Smooth muscle cell (in vitro differentiated cells): ENCODE measurements around the gene MIA2. TPM values are rescaled to one million over a fixed set of nuclear protein-coding genes. Genes with fewer than 3 reads are reported as not detected.
"Not testable (repeated sequence)": the region's sequence is repeated elsewhere in the genome, so short reads cannot be mapped to it uniquely, and the experiment has no call there.

Source experiments
- DNase-seq: peaks from one replicate; lab custom pipeline; 2025; ENCODE audit not compliant: unreplicated experiment; lab: John Stamatoyannopoulos, UW
- H2AFZ ChIP-seq: fragments of 200-600 bp; sonication (generic); 2 replicates; pipeline ENCODE4 v1.6.0; 2016; ENCODE audit warnings: antibody characterized with exemption, low read depth, mild to moderate bottlenecking
- H3F3A ChIP-seq: fragments of 200-600 bp; sonication (generic); 2 replicates; pipeline ENCODE4 v1.6.0; 2017; ENCODE audit warnings: antibody characterized with exemption, low read depth
- H3K27ac ChIP-seq: fragments of 200-600 bp; sonication (generic); 2 replicates; pipeline ENCODE4 v1.5.1; 2016; ENCODE audit warnings: low read depth, mild to moderate bottlenecking
- H3K27me3 ChIP-seq: fragments of 200-600 bp; sonication (generic); 2 replicates; pipeline ENCODE4 v1.6.1; 2016; ENCODE audit warnings: low read depth, mild to moderate bottlenecking
- H3K36me3 ChIP-seq: fragments of 200-600 bp; sonication (generic); 2 replicates; pipeline ENCODE4 v1.5.1; 2016; ENCODE audit warnings: low read depth
- H3K4me1 ChIP-seq: fragments of 200-600 bp; sonication (generic); 2 replicates; pipeline ENCODE4 v1.5.1; 2016; ENCODE audit warnings: low read depth
- H3K4me2 ChIP-seq: fragments of 200-600 bp; sonication (generic); 2 replicates; pipeline ENCODE4 v1.6.0; 2016; ENCODE audit warnings: mild to moderate bottlenecking
- H3K4me3 ChIP-seq: fragments of 200-600 bp; sonication (generic); 2 replicates; pipeline ENCODE4 v1.5.1; 2016; ENCODE audit warnings: mild to moderate bottlenecking
- H3K79me2 ChIP-seq: fragments of 200-600 bp; sonication (generic); 2 replicates; pipeline ENCODE4 v1.6.0; 2016; ENCODE audit warnings: low read depth, mild to moderate bottlenecking
- H3K9ac ChIP-seq: fragments of 200-600 bp; sonication (generic); 2 replicates; pipeline ENCODE4 v1.6.0; 2016; ENCODE audit warnings: low read depth
- H3K9me3 ChIP-seq: fragments of 200-600 bp; sonication (generic); replicated peaks from 2 replicates; pipeline ENCODE4 v1.5.1; 2016; ENCODE audit warnings: low read depth
- H4K20me1 ChIP-seq: fragments of 200-600 bp; sonication (generic); 2 replicates; pipeline ENCODE4 v1.6.0; 2016; ENCODE audit warnings: low read depth
- WGBS: methylation state at CpG from one replicate; pipeline ENCODE4 v1.1.7; 2016; ENCODE audit warnings: low lambda C conversion rate; 5-methylcytosine and 5-hydroxymethylcytosine counted together
- polyA plus RNA-seq: library from polyadenylated mRNA; unstranded; fragments of >200 nt; fragmentation: Nextera tagmentation; extraction: Ambion mirVana; gene quantifications from 2 replicates; pipeline ENCODE4 v1.2.1, GENCODE V29; 2016
- total RNA-seq: library from RNA; depleted of rRNA; stranded (reverse); fragments of >200 nt; gene quantifications from 2 replicates; pipeline ENCODE4 v1.2.3, GENCODE V29; 2014
- TF ChIP-seq, protein P1 (sequence below): fragments of 200-600 bp; sonication (generic); IDR thresholded peaks from 2 replicates; pipeline ENCODE4 v1.5.1; 2017; ENCODE audit warnings: borderline replicate concordance, mild to moderate bottlenecking, antibody characterized with exemption; ENCODE audit not compliant: insufficient read depth, poor library complexity, severe bottlenecking

Gene MIA2
- total and polyA plus RNA-seq, 2 experiments from 2014 or later: 14.6 to 18.6 TPM

DNA sequence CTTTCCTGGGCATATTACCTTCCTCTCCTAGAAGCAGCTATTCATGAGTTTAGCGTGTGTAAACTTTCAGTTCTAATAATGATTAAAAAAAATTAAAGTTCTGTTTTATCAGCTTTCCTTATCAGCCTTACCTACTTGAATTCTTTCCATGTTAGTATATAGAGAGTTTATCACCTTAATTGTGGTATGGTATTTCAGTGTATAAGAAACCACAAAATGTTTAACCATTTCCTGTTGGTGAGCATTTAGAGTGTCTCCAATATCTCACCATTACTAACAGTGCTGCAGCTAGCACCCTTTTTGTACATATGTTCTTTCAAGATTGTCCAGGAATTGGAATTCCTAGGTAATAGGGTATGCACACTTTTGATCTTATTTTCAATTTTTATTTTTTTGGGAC, 109.1 kb downstream of the MIA2 start:
- Histone ChIP-seq H3F3A (no peaks in the 10 kb centered on the region), H3K27me3 (no peaks in the 10 kb centered on the region), H3K9me3 (no peaks in the 10 kb centered on the region), H3K4me3 (no peak overlapping the region), H3K79me2 (no peaks in the 10 kb centered on the region), H4K20me1 (no peaks in the 10 kb centered on the region), H3K4me2 (no peak overlapping the region), H2AFZ (no peak overlapping the region), H3K36me3 (no peaks in the 10 kb centered on the region), H3K27ac (no peak overlapping the region), H3K4me1 (peaks cover 2% of the 10 kb centered on the region), H3K9ac (no peak overlapping the region)
- WGBS: 49% methylated on average over 1 of the region's 1 CpG
- DNase-seq: no peak
- TF ChIP-seq, protein P1, sequence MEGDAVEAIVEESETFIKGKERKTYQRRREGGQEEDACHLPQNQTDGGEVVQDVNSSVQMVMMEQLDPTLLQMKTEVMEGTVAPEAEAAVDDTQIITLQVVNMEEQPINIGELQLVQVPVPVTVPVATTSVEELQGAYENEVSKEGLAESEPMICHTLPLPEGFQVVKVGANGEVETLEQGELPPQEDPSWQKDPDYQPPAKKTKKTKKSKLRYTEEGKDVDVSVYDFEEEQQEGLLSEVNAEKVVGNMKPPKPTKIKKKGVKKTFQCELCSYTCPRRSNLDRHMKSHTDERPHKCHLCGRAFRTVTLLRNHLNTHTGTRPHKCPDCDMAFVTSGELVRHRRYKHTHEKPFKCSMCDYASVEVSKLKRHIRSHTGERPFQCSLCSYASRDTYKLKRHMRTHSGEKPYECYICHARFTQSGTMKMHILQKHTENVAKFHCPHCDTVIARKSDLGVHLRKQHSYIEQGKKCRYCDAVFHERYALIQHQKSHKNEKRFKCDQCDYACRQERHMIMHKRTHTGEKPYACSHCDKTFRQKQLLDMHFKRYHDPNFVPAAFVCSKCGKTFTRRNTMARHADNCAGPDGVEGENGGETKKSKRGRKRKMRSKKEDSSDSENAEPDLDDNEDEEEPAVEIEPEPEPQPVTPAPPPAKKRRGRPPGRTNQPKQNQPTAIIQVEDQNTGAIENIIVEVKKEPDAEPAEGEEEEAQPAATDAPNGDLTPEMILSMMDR: no peak

DNA sequence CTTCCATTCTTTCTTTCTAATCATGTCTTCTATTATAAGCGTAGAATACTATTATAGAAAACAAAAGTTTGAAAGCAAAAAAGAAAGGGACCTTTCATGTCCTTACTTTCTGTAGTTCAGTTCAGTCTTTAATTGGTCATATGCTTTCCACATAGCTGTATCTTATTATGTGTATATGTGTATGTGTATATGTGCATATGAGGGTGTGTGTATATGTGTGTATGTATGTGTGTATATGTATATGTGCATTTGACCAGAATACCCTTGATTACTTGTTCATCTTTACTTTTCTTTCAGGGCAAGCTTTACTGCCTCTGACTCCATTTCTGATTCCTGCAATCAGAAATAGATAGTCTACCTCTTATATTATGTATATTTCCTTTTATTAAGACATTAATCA, 109.9 kb downstream of the MIA2 start:
- H3K4me2 ChIP-seq: no peak overlapping the region
- WGBS: 95% methylated on average over 1 of the region's 1 CpG
- H3K4me1 ChIP-seq: peaks cover 2% of the 10 kb centered on the region
- no peak overlapping the region for H3K27ac ChIP-seq
- TF ChIP-seq, protein P1: no peak
- H2AFZ ChIP-seq: no peak overlapping the region
- H3K9me3 ChIP-seq: no peaks in the 10 kb centered on the region
- H3K4me3 ChIP-seq: no peak overlapping the region
- DNase-seq: no peak
- no peaks in the 10 kb centered on the region for H4K20me1 ChIP-seq
- no peak overlapping the region for H3K9ac ChIP-seq
- H3K36me3 ChIP-seq: no peaks in the 10 kb centered on the region
- H3K27me3 ChIP-seq: no peaks in the 10 kb centered on the region
- H3K79me2 ChIP-seq: no peaks in the 10 kb centered on the region
- no peaks in the 10 kb centered on the region for H3F3A ChIP-seq

DNA sequence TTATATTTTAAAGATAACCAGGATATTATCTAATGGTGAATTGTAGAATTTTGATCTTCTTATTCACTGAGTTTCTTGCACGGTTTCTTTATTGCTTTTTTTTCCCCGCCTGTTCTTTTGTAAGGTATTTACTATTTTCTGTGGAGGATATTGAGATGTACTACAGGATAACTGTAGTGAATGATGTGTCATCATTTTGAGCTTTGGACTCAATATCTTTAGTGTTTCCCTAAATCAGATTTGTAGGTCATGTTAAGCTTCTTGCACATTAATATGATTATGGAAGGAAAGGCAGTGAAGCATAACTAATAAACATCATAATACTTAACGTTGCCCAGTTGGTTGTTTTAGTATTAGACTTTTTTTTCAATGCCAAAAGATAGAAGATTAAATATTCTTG, 117.2 kb downstream of the MIA2 start:
- no peaks in the 10 kb centered on the region for H4K20me1 ChIP-seq
- TF ChIP-seq, protein P1: no peak
- H3F3A ChIP-seq: no peaks in the 10 kb centered on the region
- peaks cover 3% of the 10 kb centered on the region for H3K79me2 ChIP-seq
- H3K27me3 ChIP-seq: no peaks in the 10 kb centered on the region
- peaks cover 3% of the 10 kb centered on the region for H3K36me3 ChIP-seq
- H3K4me3 ChIP-seq: no peak overlapping the region
- no peak overlapping the region for H3K27ac ChIP-seq
- no peak overlapping the region for H2AFZ ChIP-seq
- H3K4me2 ChIP-seq: no peak overlapping the region
- no peaks in the 10 kb centered on the region for H3K4me1 ChIP-seq
- 95% methylated on average over 3 of the region's 3 CpGs for WGBS
- DNase-seq: no peak
- no peaks in the 10 kb centered on the region for H3K9me3 ChIP-seq
- no peak overlapping the region for H3K9ac ChIP-seq

DNA sequence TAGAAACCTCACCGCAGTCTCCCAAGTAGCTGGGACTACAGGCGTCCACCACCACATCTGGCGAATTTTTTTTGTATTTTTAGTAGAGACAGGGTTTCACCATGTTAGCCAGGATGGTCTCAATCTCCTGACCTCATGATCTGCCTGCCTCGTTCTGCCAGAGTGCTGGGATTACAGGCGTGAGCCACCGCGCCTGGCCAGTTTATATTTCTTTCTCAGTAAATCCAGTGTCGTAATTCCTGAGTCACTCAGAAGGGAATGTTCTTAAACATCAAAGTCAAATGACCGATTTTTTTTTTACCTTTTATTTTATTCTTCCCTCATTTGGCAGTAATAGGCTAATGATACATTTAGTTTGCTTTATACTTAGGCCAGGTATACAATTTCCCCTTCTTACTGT, 118.0 kb downstream of the MIA2 start:
- Histone ChIP-seq H3K4me3 (no peak overlapping the region), H3K4me1 (no peaks in the 10 kb centered on the region), H2AFZ (no peak overlapping the region), H3K4me2 (no peak overlapping the region), H3K9ac (no peak overlapping the region), H3K27me3 (no peaks in the 10 kb centered on the region), H3F3A (no peaks in the 10 kb centered on the region), H3K36me3 (peaks cover 3% of the 10 kb centered on the region), H3K9me3 (no peaks in the 10 kb centered on the region), H4K20me1 (no peaks in the 10 kb centered on the region), H3K79me2 (peaks cover 3% of the 10 kb centered on the region), H3K27ac (no peak overlapping the region)
- WGBS: 93% methylated on average over 9 of the region's 9 CpGs
- DNase-seq: no peak
- TF ChIP-seq, protein P1: no peak

DNA sequence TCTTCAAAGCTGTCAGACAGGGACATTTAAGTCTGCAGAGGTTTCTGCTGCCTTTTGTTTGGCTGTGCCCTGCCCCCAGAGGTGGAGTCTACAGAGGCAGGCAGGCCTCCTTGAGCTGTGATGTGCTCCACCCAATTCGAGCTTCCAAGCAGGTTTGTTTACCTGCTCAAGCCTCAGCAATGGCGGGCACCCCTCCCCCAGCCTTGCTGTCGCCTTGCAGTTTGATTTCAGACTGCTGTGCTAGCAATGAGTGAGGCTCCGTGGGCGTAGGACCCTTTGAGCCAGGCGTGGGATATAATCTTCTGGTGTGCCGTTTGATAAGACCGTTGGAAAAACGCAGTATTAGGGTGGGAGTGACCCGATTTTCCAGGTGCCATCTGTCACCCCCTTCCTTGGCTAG, 125.4 kb downstream of the MIA2 start:
- H3K9ac ChIP-seq, H2AFZ ChIP-seq, H3K4me1 ChIP-seq, H3K36me3 ChIP-seq, H3K9me3 ChIP-seq, H3K79me2 ChIP-seq, H4K20me1 ChIP-seq, H3K27me3 ChIP-seq, H3F3A ChIP-seq, H3K27ac ChIP-seq, DNase-seq, H3K4me3 ChIP-seq, H3K4me2 ChIP-seq: not testable (repeated sequence)
- 94% methylated on average over 10 of the region's 10 CpGs for WGBS
